Measurements from ENCODE around the gene DSPP.

The DSPP gene

GRCh38 chr4:87644286-87644685, 36.0 kb downstream of the DSPP start:
- TF ChIP-seq CTCF (IDR thresholded peaks at IDR 0.05; ENCODE audit: control insufficient read depth, insufficient read depth, low read depth, low read length, missing control alignments), result no peak
- DNase-seq (ENCODE audit: low read depth), result no peak

GRCh38 chr4:87649980-87650379, 41.7 kb downstream of the DSPP start, which contains the start of gene DMP1:
DMP1 (plus strand) TSS chr4:87650280; CDS start chr4:87656493, 6,213 bp downstream.
- no peak for TF ChIP-seq CTCF (IDR thresholded peaks at IDR 0.05; ENCODE audit: control insufficient read depth, insufficient read depth, low read depth, low read length, missing control alignments)
- no peak within 1 kb of the TSS for H3K4me3 ChIP-seq (ENCODE audit: control insufficient read depth, low read depth, low read length)
- no peak for DNase-seq (ENCODE audit: low read depth)

More at GRCh38 chr4:87644286-87644685, 36.0 kb downstream of the DSPP start:
- H3K4me3 ChIP-seq (ENCODE audit: control insufficient read depth, low read depth, low read length), result no peak overlapping the region

GRCh38 chr4:87650938-87651337, 42.6 kb downstream of the DSPP start:
- H3K4me3 ChIP-seq (ENCODE audit: control insufficient read depth, low read depth, low read length), result no peak overlapping the region
- TF ChIP-seq CTCF (IDR thresholded peaks at IDR 0.05; ENCODE audit: control insufficient read depth, insufficient read depth, low read depth, low read length, missing control alignments), result no peak
- DNase-seq (ENCODE audit: low read depth), result no peak

GRCh38 chr4:87651941-87652340, 43.6 kb downstream of the DSPP start:
- DNase-seq (ENCODE audit: low read depth), result no peak

GRCh38 chr4:87654487-87655044, 46.2 kb downstream of the DSPP start:
- no peak for DNase-seq (ENCODE audit: low read depth)
- H3K4me3 ChIP-seq (ENCODE audit: control insufficient read depth, low read depth, low read length), result no peak overlapping the region
- no peak for TF ChIP-seq CTCF (IDR thresholded peaks at IDR 0.05; ENCODE audit: control insufficient read depth, insufficient read depth, low read depth, low read length, missing control alignments)

More at GRCh38 chr4:87651941-87652340, 43.6 kb downstream of the DSPP start:
- H3K4me3 ChIP-seq (ENCODE audit: control insufficient read depth, low read depth, low read length), result no peak overlapping the region
- no peak for TF ChIP-seq CTCF (IDR thresholded peaks at IDR 0.05; ENCODE audit: control insufficient read depth, insufficient read depth, low read depth, low read length, missing control alignments)

GRCh38 chr4:87657525-87657924, 49.2 kb downstream of the DSPP start:
- no peak for TF ChIP-seq CTCF (IDR thresholded peaks at IDR 0.05; ENCODE audit: control insufficient read depth, insufficient read depth, low read depth, low read length, missing control alignments)
- no peak for DNase-seq (ENCODE audit: low read depth)

More at GRCh38 chr4:87657525-87657924, 49.2 kb downstream of the DSPP start:
- no peak overlapping the region for H3K4me3 ChIP-seq (ENCODE audit: control insufficient read depth, low read depth, low read length)
